Psoas muscle (tissue), 8 donors: ENCODE measurements around the gene EPHB6. TPM values are rescaled to one million over a fixed set of nuclear protein-coding genes. Genes with fewer than 3 reads are reported as not detected.

Experiments
- ATAC-seq, 4 donors: fragments of 200-7000 bp; cut with Tn5 transposase; one replicate each; pipeline ENCODE4 v1.9.1; 2020; ENCODE audit warnings: moderate library complexity in 3 of 4, mild to moderate bottlenecking in 2 of 4
- DNase-seq, 2 donors: peaks; one replicate each; pipeline ENCODE4 v3.0.0-alpha.2; 2020
- H3K27ac ChIP-seq: fragments of 200-600 bp; one replicate; pipeline ENCODE4 v1.8.0; 2022
- H3K27me3 ChIP-seq, 3 donors: fragments of 200-600 bp in 1 of 3; one replicate each; pipeline versions ENCODE4 v1.6.1 to v1.8.0; 2013 to 2022; ENCODE audit warnings: low read length in 2 of 3, mild to moderate bottlenecking in 2 of 3, moderate library complexity in 1 of 3; ENCODE audit not compliant: insufficient read depth in 3 of 3
- H3K36me3 ChIP-seq, 2 donors: fragments of 200-600 bp in 1 of 2; one replicate each; pipeline versions ENCODE4 v1.6.1 to v1.8.0; 2013 to 2022; ENCODE audit warnings: low read depth in 1 of 2, mild to moderate bottlenecking in 1 of 2, moderate library complexity in 1 of 2; ENCODE audit not compliant: insufficient read depth in 1 of 2
- H3K4me1 ChIP-seq: fragments of 200-600 bp; one replicate; pipeline ENCODE4 v1.8.0; 2022
- H3K4me3 ChIP-seq: fragments of 200-600 bp; one replicate; pipeline ENCODE4 v1.8.0; 2022; ENCODE audit warnings: mild to moderate bottlenecking
- H3K9me3 ChIP-seq: fragments of 200-600 bp; one replicate; pipeline ENCODE4 v1.8.0; 2022
- WGBS, 3 donors: extraction: QIAGEN DNeasy Blood & Tissue Kit; methylation state at CpG; one replicate each; pipeline versions ENCODE4 v1.1.6 to v1.1.7; 2013; 5-methylcytosine and 5-hydroxymethylcytosine counted together
- intact Hi-C, 2 donors: fragments of 100-400 bp; cut with DNase I; formaldehyde crosslinking; loops; one replicate each; pipeline versions ENCODE4 v1.11.0 to v1.14.2; 2022
- polyA plus RNA-seq, 3 donors: library from polyadenylated mRNA; stranded (reverse); fragments of 200-250 nt; gene quantifications; one replicate each; pipeline ENCODE4 v1.2.3, GENCODE V29; 2013
- total RNA-seq, 4 donors: library from RNA; stranded (reverse); fragmentation: NEBNext Ultra II Directional in 2 of 4; extraction: Animal tissue kit (Norgen Biotek cat#: 25700) in 2 of 4; gene quantifications; one replicate each; pipeline versions ENCODE4 v1.2.1 to v1.2.4, GENCODE V29; 2021 to 2023
- TF ChIP-seq, protein P1 (sequence below): fragments of 200-600 bp; IDR thresholded peaks from one replicate; pipeline ENCODE4 v1.8.0; 2022; ENCODE audit warnings: antibody characterized with exemption
- donor health status: healthy with polysubstance abuse.
- donor health status: DM: no; HTN: no; CAD: no; lungs with moderate emphysema.
- donor health status: Bipolar disorder and iron deficiency.
- donor health status: healthy.
- donor health status: DM: yes; HTN: yes; CAD: no.
- donor health status: DM: no; HTN: no; CAD: no.
- donor health status: DM: no; HTN: no; CAD: no.
- donor health status: DM: yes; HTN: yes; CAD: no.

Gene EPHB6
- total and polyA plus RNA-seq, 7 donors = 0.57 to 5.7 (median 2.9) TPM

DNA sequence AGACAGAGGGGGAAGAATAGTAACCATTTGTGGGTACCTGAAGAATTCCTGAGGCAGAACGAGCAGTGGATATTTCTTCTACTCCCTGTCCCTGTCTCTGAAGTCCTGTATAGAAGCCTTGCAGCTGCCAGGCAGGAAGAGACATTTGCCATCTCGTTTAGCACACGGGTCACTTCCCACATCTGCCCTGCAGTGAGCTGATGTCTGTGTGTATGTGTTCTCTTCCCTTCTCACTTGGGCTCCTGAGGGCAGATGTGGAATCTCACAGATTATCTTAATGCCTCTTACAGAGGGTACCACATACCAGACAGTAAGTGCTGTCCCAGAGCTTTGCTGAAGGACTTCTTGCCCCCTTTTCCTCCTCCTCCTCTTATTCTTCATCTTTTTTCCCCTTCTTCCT lies 44.8 kb downstream of the EPHB6 start:
- Histone ChIP-seq H3K4me1 (no peaks in the 10 kb centered on the region), H3K9me3 (no peaks in the 10 kb centered on the region), H3K36me3 (no peaks in the 10 kb centered on the region), H3K27ac (no peak overlapping the region), H3K4me3 (no peak overlapping the region), H3K27me3 (peaks cover 0 to 9% (median 1%) of the 10 kb centered on the region in 3 donors)
- DNase-seq (no peak), ATAC-seq (no peak)
- TF ChIP-seq, protein P1, sequence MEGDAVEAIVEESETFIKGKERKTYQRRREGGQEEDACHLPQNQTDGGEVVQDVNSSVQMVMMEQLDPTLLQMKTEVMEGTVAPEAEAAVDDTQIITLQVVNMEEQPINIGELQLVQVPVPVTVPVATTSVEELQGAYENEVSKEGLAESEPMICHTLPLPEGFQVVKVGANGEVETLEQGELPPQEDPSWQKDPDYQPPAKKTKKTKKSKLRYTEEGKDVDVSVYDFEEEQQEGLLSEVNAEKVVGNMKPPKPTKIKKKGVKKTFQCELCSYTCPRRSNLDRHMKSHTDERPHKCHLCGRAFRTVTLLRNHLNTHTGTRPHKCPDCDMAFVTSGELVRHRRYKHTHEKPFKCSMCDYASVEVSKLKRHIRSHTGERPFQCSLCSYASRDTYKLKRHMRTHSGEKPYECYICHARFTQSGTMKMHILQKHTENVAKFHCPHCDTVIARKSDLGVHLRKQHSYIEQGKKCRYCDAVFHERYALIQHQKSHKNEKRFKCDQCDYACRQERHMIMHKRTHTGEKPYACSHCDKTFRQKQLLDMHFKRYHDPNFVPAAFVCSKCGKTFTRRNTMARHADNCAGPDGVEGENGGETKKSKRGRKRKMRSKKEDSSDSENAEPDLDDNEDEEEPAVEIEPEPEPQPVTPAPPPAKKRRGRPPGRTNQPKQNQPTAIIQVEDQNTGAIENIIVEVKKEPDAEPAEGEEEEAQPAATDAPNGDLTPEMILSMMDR = no peak
- intact Hi-C loops = no loop called here
- 18 to 28% (median 25%) methylated on average over 3 of the region's 3 CpGs for WGBS, 3 donors

DNA sequence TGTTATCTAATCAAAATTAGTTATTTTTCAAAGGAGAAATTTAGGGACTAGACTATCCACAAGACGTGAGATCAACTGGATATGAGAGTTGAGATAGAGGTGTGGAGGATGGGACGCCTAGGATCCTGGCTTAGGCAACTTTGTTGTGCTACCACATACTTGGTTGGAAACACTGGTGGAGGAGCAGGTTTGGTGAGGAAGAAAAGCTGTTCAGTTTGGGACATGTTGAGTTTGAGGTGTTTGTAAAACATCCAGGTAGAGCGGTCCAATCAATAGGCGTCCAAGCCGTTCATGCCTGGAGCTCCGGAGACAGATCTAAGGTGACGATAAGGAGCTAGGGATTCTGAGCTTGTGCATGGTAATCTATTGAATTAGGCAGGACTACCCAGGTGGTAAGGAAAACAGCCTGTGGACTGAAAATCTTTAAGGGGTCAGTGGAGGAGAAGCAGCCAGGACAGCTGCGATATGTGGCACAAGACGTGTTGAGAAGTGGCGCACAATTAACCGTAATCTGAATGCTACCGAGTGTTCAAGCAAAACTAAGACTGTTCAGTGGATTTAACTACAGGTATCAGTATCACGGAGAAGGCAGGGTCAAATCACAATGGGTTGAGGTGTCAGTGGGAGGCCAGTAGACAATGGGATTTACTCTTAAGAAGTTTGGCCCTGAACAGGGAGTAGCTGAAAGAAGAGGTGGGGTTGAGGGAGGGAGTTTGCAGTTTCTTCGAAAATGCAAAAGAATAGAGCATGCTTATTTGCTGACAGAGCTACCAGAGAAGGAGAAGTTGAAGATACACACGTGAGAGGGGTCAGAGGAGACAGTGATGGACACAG lies 46.8 kb downstream of the EPHB6 start:
- WGBS, 3 donors = 80% methylated on average over 15 of the region's 15 CpGs
- H3K27ac ChIP-seq = no peak overlapping the region
- intact Hi-C loops = no loop called here
- TF ChIP-seq, protein P1 = no peak
- ATAC-seq (no peak), DNase-seq (no peak)
- no peaks in the 10 kb centered on the region for H3K36me3 ChIP-seq
- peaks cover 0 to 9% (median 1%) of the 10 kb centered on the region in 3 donors for H3K27me3 ChIP-seq
- no peak overlapping the region for H3K4me3 ChIP-seq
- no peaks in the 10 kb centered on the region for H3K4me1 ChIP-seq
- H3K9me3 ChIP-seq = no peaks in the 10 kb centered on the region

DNA sequence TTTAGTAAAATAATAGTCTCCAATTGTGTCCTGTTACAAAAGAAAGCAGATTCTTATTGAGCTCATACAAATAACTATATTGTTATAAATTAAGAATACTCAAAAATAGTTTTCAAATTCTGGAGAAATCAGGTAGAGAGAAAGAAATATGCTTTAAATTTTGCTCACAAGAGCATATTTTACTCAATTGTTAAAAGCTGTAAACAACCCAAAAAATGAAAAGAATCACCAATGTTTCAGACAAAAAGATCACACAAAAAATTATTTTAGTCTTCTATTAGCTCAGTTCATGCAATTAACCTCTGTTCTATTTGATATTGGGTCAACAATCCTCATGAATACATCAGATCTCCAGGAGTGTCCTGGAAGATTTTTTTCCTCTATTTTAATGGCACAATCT lies 49.3 kb downstream of the EPHB6 start:
- TF ChIP-seq, protein P1 = no peak

DNA sequence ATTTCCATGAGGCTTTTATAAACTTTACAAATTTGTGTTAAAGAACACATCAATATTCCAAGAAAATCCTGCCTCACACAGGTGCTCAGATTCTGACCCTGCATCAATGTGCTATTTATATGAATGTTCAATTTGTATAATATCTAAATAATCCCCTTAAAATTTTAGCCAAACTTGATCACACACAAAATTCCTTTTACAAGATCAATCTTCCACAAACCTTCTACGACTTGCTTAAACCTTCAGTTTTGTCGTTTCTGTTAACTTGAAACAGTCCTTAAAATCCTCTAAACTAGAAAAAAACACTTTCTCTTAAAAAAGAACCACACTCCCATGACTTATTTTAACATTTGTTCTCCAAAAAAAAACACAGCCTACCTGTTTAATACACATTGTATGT lies 50.9 kb downstream of the EPHB6 start:
- no peak for DNase-seq
- H3K27me3 ChIP-seq = peaks cover 0 to 3% (median 0%) of the 10 kb centered on the region in 3 donors
- no peak overlapping the region for H3K27ac ChIP-seq
- 72 to 79% (median 75%) methylated on average over 2 of the region's 2 CpGs for WGBS, 3 donors
- no peaks in the 10 kb centered on the region for H3K4me1 ChIP-seq
- intact Hi-C loops = no loop called here
- H3K4me3 ChIP-seq = no peak overlapping the region
- TF ChIP-seq, protein P1 = no peak
- no peaks in the 10 kb centered on the region for H3K36me3 ChIP-seq
- ATAC-seq = no peak
- no peaks in the 10 kb centered on the region for H3K9me3 ChIP-seq

More for the DNA sequence above, 49.3 kb downstream of the EPHB6 start:
- Histone ChIP-seq H3K4me3 (no peak overlapping the region), H3K9me3 (no peaks in the 10 kb centered on the region), H3K4me1 (no peaks in the 10 kb centered on the region), H3K27me3 (peaks cover 0 to 3% (median 0%) of the 10 kb centered on the region in 3 donors), H3K36me3 (no peaks in the 10 kb centered on the region), H3K27ac (no peak overlapping the region)
- ATAC-seq (no peak), DNase-seq (no peak)
- intact Hi-C loops = no loop called here
